H1 (cell line): ENCODE measurements around the gene KCTD7. TPM values are rescaled to one million over a fixed set of nuclear protein-coding genes. Genes with fewer than 3 reads are reported as not detected.

Experiments used
- ASH2L ChIP-seq: fragments of 200-600, 300-600 bp; sonication (generic); IDR thresholded peaks from one replicate; pipeline ENCODE4 v1.7.1; 2017; ENCODE audit warnings: low read length
- BCL11A ChIP-seq, 2 experiments: IDR thresholded peaks; one replicate each; pipeline ENCODE4 v1.6.1; 2011; ENCODE audit warnings: low read depth in 2 of 2, low read length in 2 of 2, mild to moderate bottlenecking in 2 of 2
- CBX5 ChIP-seq: fragments of 300-800, 300-1000 bp; sonication (generic); IDR thresholded peaks from 2 replicates; pipeline ENCODE4 v1.7.1; 2016; ENCODE audit warnings: antibody characterized with exemption, low read length, low read depth
- POLR2A ChIP-seq, 2 experiments: IDR thresholded peaks; 1 replicate in 1 of 2; 2 replicates in 1 of 2; pipeline ENCODE4 v1.6.1; 2011; ENCODE audit warnings: low read depth in 2 of 2, low read length in 2 of 2, mild to moderate bottlenecking in 2 of 2; ENCODE audit errors: control extremely low read depth in 1 of 2
- TBP ChIP-seq: IDR thresholded peaks from 2 replicates; pipeline ENCODE4 v1.6.1; 2011; ENCODE audit warnings: low read depth, low read length, improper control_type of control experiment
- polyA plus RNA-seq, 7 experiments: library from polyadenylated mRNA; depleted of rRNA in 3 of 7; stranded (reverse) in 5 of 7; unstranded in 2 of 7; fragments of >200 nt in 5 of 7; fragments of 200-250 nt in 2 of 7; gene quantifications; 1 replicate in 5 of 7; 2 replicates in 1 of 7; 4 replicates in 1 of 7; pipeline versions ENCODE4 v1.2.1 to v1.2.3, GENCODE V29; 2011 to 2013; ENCODE audit warnings: missing spikeins in 2 of 7, mixed read lengths in 2 of 7
- total RNA-seq: library from RNA; stranded (reverse); fragmentation: NEBNext Ultra II Directional; extraction: Animal tissue kit (Norgen Biotek cat#: 25700); gene quantifications from 2 replicates; pipeline ENCODE4 v1.2.1, GENCODE V29; 2021

KCTD7 gene
- total and polyA plus RNA-seq, 2 of the 8 experiments (the other 6 are each of a cell fraction or from before 2014, with no cell fraction given): 8.6 to 11.9 TPM

- TF ChIP-seq POLR2A (IDR thresholded peaks at IDR 0.05; ENCODE audit: control extremely low read depth in 1 of 2, low read depth in 2 of 2, low read length in 2 of 2): no peak
- no peak for TF ChIP-seq ASH2L
- TF ChIP-seq BCL11A (IDR thresholded peaks at IDR 0.05; ENCODE audit: low read depth in 2 of 2, low read length in 2 of 2): no peak
- no peak for TF ChIP-seq TBP
- no peak for TF ChIP-seq CBX5
Observed at GRCh38 chr7:66668112-66668511, 39.4 kb downstream of the KCTD7 start (continued).
